Stimulated activated CD8-positive, alpha-beta memory T cell treated with anti-CD3 and anti-CD28 coated beads, Interleukin-4, amount 100 ng/mL, for 24 hours (primary cell): Measurements from ENCODE around the gene NCSTN.
A peak's percentile ranks its signal among the peaks of the same experiment; 100 is the strongest.

Experiments
- DNase-seq: peaks from one replicate; pipeline ENCODE4 v3.0.0-alpha.2; 2020; ENCODE audit warnings: low read depth

NCSTN gene

DNA sequence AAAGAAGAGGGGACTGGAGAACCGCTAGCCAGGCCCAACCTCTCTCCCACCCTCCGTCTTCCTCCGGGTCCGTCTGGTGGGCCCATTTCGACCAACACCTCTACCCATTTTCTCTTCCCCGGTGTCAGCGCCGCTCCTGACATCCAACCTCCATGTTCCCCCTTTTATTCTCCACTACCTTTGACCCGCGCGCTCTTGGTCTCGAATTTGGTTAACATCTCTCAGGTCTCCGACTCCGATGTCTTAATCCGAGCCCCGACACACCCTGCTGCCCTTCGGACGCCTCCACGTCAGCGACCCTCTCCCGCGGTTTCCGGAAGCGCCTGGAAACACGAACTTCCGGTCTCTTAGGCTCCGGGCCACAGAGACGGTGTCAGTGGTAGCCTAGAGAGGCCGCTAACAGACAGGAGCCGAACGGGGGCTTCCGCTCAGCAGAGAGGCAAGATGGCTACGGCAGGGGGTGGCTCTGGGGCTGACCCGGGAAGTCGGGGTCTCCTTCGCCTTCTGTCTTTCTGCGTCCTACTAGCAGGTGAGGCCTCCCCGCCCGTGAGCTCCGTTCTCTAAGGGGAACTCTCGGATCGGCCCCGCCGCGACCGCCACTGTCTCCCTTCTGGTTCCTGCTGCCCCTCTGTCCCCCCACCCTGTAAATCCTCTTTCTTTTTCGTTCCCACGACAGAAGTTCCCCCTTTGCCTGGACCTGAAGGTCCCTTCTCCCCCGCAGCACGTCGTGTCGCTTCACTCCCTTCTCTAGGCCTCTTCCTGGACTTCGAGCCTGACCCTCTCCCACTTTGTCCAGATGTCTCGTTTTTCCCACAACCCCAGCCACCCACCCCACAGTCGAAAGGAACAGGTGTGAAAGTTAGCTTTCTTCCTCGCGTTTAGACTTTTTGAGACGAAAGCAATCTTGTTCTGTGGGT, at the start of gene NCSTN, which contains the start of gene COPA:
TSS of gene NCSTN (plus strand) at position 431 of the 917 bp plus-strand sequence. CDS start at position 445, 14 bp downstream.
TSS of gene COPA (minus strand) at position 298 of the 917 bp plus-strand sequence. CDS start at position 218, 80 bp downstream.
- peak; percentile 79 for DNase-seq

DNA sequence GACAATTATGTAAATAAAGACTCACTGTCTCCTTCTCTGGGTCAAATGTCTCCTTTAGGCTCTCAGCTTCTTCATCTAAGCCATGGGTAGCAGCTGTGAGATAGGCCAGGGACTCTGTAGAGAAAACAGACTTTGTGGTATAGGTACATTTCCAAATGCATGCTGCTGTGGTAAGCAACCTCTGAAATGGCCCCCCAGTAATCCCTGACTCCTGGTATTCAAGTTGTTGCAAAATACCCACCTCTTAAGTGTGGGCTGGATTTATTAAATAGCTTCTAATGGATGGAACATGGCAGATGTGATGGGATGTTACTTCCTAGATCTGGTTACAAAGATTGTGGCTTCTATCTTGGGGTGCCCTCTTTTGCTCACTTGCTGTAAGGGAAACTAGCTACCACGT, 47.1 kb upstream of the NCSTN start:
- no peak for DNase-seq

DNA sequence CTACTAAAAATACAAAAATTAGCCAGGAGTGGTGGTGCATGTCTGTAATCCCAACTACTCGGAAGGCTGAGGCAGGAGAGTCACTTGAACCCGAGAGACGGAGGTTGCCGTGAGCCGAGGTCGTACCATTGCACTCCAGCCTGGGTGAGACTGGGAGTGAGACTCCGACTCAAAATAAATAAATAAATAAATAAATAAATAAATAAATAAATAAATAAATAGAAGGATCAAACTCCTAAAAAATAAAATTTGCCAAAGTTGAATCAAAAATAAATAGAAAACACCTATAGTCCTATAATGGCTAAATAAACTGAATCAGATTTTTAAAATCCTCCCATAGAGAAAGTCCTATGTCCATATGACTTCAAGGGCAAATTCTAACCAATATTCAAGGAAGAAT, 43.0 kb upstream of the NCSTN start:
- no peak for DNase-seq

DNA sequence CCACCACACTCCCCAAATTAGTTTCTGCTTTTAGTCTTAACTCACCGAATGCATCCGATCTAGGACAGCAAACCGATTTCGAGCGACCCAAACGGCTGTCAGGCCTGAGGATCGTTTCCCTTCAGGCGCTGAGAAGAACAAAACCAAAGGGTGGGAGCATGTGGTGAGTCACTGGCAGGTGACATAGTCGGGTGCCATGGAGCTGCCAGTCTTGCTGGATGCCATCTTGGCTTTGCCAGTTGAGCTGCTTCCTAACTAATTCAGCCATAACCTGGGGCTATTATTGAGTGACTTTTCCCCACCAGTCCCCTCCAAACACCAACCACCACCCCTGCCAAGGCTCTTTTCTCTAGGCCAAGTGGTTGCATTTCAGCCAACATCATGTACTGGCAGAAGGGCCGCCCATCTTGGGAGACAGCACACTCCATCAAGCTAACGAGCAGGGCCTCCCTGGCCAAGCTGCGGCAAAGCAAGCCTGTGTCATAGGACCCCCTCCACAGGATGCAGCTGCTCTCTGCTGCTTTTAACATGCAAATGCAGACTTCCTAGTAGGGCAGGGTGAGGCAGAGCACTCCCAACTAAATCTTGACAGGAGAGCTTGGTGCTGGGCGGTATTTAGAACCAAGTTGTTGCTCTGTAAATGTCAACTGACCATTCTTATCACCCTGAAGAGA, 35.9 kb upstream of the NCSTN start:
- no peak for DNase-seq

DNA sequence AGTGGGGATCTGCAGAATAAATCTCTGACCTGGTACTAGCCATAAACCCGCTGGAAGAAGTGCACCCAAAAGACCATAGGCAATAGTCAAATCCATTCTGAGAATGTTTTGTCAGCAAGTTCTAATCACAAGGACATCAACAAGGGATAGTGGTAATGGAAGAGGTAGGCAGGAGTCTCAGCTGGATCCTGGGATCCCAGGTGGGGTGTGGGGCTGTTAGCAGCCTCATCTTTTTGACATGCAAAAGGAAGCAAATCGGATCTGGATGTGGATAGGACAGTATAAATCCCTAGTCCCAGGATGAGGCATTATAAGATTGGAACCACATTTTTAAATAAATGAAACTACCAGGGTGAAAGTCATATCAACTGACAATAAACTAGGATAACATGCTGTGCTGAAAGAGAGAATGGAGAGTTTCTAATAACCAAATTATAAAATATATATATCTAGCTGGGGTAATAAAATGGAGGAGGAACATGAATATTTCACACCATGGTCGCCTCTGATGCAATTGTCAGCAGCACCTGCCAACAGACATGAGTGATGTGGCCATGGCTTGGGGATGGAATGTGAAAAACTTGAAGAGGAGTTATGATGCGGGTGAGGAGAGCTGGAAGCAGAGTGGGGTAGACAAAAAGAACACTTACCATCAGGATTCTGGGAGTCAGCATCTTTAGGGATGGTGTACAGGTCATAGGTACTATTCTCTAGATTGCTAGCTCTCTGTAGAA, 34.6 kb upstream of the NCSTN start:
- no peak for DNase-seq

DNA sequence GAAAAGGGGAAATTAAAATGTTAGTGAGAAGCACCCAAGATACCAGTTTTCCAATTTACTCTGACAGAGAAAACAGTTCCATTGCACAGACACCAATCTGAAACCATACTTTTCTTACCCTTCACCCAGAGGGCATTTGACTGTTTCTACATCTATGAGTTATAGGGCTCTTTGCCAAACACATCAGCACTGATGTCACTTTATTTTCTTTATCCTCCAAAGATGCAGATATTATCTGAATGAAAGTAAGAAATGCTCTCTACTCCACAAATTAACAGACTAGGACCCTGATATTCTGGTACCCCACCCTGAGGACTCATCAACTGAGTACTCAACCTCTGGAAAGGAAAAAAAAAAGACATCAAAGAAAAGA, 34.0 kb upstream of the NCSTN start:
- no peak for DNase-seq

DNA sequence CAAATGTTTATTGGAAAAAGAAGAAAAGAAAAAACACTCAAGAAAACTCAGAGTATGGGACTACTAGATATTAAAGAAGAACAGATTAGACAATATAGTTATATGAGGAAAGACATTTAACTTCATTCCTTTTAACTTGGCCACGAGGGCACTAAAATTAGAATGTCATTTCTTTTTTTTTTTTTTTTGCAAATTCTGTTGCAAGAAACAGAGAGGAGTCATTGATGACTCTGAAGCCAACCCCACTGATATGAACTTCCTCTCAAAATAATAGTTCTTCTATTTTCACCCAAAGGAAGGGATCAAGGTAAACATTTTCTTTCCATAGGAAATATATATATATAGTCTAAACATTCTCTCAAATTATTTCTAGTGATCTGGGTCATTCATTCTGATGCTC, 33.6 kb upstream of the NCSTN start:
- no peak for DNase-seq

DNA sequence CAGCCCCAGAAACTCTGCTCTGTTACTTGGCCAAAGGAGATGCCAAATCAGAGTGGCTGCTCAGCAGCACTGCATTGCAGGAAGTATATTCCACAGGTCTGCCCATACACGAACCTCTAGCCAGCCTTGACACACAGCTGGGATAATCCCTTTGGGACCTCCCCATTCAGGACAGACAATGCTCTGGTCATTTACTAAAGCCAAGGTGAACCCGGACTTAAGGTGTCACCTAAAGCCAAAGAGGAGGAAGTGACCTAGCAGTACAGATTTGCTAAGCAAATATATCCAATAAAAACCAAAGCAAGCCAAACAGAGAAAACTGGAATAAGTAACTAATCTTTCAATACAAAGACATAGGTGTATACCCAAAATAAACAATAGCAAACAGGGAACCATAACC, 27.8 kb upstream of the NCSTN start:
- no peak for DNase-seq

DNA sequence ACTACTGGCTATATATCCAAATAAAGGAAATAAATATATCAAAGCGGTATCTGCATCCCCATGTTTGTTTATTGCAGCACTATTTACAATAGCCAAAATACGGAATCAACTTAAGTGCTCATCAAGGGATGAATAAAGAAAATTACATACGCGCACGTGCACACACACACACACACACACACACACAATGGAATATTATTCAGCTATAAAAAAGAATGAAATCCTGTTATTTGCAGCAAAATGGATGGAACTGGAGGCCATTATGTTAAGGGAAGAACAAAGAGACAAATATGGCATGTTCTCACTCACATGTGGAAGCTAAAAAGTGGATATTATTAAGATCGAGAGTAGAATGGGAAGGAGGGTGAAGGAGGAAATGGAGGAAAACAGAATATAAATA, 20.4 kb upstream of the NCSTN start:
- DNase-seq = no peak

DNA sequence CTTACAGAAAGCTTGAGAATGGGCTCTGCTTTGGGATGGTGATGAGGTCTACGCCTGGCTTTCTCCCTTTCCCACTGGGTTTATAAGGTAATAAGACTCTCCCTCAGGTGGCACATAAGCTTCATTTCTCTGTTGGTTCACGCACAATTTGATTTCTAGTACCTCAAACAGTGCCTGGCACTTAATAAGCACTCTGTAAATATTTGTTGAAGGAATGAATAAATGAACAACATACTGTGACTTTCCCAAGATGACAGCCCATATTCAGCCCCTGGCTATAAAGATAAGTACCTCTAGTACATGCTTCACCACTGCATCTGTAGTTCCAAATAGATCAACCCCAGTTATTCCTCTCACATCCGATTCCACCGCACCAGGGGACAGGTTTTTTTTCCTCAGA, 17.9 kb upstream of the NCSTN start:
- DNase-seq = no peak

DNA sequence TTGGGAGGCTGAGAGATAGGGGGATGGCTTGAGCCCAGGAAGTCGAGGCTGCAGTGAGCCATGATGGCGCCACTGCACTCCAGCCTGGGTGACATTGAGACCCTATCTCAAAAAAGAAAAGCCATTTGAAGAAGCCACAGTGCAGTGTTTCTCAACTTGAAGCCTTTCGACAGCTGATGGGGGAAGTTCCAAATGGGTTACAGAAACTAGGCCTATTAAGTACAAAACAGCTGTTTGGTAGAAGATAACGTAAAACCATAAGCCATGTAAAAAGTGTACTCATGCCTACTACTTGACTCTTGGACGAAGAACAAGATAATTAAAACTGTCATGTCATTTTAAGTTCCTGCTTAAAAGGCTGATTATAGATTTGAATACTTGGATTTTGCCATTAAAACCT, 16.8 kb upstream of the NCSTN start:
- DNase-seq = no peak

DNA sequence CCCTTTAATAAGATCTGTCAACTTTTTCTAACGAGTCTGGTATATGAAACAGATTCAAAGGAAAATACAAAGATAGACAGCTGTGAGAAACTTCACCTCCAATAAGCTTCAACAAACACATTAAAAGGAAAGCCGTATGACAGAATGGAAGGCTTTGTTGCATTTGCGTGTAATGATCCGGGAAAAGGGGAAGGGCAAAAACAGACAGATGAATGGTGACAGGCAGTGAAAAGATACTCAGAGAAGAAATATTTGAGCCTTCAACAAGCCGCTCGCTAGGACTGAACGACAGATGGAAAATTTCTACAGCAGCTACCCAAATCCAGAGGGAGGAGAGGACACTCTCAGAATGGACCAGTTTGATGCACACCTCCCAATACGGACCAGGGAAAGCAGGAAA, 15.0 kb upstream of the NCSTN start:
- DNase-seq = no peak

DNA sequence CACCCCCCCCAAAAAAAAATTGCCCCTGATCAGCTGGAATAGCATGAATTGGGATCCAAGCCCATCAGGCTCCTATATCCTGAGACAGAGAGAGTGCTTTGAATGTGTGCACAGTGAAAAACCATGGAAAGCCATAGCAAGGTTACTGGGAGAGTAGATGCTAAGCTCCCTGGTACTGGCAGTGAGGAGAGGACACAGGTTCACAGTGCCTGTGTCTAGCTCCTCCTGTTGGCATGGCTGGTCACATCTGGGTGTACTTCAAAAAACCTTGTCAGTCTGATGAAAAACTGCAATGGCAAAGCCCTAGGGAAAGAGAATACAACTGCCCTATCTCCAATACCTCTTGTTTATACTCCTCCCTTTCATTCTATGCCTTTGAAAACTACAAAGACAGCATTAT, 13.1 kb upstream of the NCSTN start:
- no peak for DNase-seq

DNA sequence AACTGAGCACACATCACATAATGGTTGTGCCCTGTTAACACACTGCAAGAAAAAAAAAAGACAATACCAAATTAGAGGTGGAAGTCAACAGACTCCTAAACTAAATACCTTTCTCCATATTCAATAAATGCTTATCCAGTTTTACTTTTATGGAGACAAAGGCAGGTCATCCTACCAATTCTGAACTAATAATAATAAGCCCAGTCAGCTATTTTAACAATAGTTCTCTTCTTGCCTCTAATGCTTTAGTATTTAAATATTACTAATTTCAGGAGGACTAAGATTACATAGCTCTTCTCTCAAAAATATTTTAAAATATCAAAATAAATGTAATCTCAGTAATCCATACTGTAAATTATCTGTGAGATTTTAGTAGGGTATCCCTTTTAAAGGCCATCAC, 10.7 kb upstream of the NCSTN start:
- DNase-seq = no peak

DNA sequence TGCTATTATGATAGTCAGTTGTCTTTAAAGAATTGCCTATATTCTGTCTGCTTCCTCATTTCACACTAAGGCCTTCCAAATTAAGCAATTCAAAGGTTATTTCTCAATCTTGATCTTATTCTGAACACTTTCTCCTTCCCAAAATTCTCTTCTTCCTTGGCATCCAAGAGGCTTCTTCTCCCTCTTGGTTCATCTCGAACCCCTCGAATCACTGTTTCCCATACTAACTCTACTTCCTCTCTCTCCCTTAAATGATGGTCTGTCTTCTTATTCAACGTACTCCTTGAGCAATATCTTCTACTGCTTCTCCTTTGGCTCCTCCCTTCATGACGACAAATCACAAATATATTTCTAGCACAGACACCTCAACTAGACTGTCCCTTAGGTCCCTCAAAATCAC, 4.6 kb upstream of the NCSTN start:
- no peak for DNase-seq

DNA sequence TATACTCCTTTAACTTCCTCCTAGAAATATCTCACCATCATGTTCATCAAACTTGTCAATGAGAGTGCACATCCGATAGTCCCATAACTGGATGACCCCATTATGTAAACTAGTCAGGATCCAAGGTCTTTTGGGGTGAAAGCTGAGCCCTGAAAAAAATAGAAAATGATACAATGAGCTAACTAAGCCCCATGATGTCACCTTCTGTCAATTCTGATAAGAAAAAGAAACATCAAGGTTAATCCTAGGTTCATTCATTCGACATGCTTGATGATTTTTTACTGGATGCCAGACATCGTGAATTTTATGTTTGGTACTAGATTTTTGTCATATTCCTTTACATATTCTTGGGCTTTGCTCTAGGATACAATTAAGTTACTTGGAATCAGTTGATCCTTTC, 3.0 kb upstream of the NCSTN start:
- no peak for DNase-seq

DNA sequence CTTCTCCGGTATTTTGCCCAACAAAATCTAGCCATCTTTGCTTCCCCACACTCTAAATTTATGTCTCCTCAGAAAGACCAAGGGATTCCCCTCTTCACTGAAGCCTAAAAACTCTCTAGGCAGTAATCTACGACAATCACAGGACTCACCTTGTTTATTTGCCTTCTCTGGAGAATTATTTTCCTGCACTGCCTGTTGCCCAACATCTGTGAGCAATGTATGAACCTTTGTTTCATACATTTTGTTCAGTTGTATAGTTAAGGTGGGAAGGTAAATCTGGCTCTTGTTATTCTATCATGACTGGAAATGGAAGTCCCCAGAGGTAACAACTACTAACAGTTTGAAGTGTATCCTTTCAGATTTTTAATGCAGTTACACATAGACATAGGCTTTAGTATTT, 2.3 kb upstream of the NCSTN start:
- no peak for DNase-seq

DNA sequence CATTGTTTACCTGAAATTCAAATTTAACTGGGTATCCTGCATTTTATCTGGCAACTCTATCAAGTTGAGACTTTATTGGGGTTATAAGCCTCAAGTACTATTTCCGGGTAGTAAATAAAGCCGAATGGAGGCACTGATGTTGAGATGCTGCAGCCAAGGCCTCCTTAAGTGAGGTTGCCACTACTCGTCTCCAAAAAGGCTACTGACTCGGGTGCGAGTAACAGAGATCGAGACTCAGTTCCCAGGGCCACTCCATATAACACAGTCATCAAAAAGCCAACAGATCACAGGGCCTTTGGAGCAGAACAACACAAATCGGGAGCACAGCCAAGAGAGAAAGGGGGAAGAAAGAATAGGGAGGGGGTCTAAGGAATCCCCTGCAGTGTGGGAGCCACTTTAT, 657 bp upstream of the NCSTN start:
- no peak for DNase-seq

DNA sequence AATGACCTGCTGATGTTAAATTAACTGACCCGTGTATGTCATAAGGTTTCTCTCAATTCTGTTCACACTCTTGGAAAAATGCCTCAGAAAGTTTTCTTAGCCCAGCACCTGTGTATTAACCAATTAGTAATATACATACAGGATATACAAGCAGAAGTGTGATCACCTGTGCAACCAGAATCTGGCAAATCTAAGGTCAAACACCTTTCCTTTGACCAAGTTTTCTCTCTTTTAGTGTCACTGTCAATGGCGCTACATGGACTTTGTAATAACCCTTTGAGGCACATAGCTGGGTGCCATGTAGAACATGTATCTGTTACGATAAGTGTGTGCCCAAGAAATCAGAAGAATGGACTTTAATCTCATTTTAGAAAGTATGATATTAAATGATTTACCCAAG, 1.1 kb downstream of the NCSTN start:
- DNase-seq = no peak

DNA sequence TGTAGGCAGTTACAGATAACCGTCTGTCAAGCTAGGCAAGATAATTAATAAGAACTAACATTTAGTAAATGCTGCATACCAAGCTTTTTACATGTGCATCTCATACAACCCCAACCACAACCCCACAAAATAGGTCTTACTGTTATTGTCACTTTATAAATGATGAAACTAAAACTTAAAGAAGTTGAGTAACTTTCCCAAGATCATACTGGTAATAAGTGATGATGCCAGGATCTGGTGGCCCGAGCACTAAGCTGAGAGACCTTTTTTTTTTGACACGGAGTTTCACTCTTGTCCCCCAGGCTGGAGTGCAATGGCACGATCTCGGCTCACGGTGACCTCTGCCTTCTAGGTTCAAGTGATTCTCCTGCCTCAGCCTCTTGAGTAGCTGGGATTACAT, 1.8 kb downstream of the NCSTN start:
- no peak for DNase-seq

DNA sequence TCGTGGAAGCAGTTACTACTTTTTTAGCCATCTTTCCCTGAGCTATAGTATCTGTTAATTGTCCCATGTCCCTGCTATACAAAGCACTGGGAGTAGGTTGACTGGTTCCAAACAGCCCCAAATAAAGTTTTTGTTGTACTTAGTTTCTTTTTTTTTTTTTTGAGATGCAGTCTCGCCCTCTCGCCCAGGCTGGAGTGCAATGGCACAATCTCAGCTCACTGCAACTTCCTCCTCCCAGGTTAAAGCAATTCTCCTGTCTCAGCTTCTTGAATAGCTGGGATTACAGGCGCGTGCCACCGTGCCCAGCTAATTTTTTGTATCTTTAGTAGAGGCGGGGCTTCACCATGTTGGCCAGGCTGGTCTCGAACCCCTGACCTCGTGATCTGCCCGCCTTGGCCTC, 3.3 kb downstream of the NCSTN start:
- no peak for DNase-seq

DNA sequence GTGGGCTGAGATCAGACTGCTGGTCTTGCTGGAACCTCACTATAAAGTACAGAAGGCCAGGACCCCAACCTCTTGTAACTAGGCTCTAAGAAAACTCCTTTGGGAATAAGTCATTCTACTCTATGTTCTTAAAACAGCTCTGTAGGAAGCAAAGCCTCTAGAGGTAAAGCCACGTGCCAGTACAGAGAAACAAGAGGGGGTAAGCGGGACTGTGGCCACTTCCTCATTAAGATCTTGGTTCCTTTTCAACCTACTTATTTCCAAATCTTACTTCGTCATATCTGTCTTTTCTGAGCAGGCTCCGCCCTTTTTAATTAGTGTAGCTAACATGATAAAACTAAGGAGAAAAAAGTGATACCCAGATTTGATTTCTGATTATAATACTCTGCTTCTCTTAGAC, 3.8 kb downstream of the NCSTN start:
- no peak for DNase-seq

DNA sequence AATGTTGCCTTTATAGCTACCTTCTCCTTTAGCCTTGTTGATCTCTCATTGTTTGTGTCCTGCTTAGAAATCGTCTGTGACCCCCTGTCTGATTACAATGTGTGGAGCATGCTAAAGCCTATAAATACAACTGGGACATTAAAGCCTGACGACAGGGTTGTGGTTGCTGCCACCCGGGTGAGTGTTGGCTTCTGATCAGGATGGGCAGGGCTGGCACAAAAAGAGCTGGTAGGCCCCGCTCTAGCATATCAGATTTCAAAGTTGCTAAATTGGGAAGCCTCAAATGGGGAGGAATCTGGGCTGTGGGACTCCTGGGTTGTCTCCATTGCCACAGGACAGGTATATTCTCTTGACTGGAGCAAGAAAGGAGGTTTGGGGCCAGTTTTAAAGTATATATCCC, 8.4 kb downstream of the NCSTN start:
- no peak for DNase-seq
